GM23248 (cell line): ENCODE measurements around the gene CTH.

Experiments
- EZH2 ChIP-seq: fragments of 200-600 bp; sonication (generic); IDR thresholded peaks from 2 replicates; pipeline ENCODE4 v1.6.1; 2018; ENCODE audit warnings: antibody characterized with exemption, mild to moderate bottlenecking; ENCODE audit not compliant: insufficient read depth, poor library complexity, severe bottlenecking
- EZH2phosphoT487 ChIP-seq: fragments of 200-600 bp; sonication (generic); IDR thresholded peaks from 2 replicates; pipeline ENCODE4 v1.6.1; 2018; ENCODE audit warnings: antibody characterized with exemption, moderate library complexity, mild to moderate bottlenecking, low read depth; ENCODE audit not compliant: insufficient read depth

- TF ChIP-seq EZH2 (no peak), EZH2phosphoT487 (no peak)
These were observed 18.4 kb upstream of the CTH start for GRCh38 chr1:70392626-70393025.
